HG02852 (cell line): ENCODE measurements around the gene MAGEB17.
A peak's percentile ranks its signal among the peaks of the same experiment; 100 is the strongest.
"Not testable (repeated sequence)": the region's sequence is repeated elsewhere in the genome, so short reads cannot be mapped to it uniquely, and the experiment has no call there.

Experiments used
- ATAC-seq: cut with Tn5 transposase; IDR thresholded peaks from one replicate; pipeline ENCODE4 v1.9.1; 2021; ENCODE audit warnings: mild to moderate bottlenecking, moderate library complexity; ENCODE audit not compliant: unreplicated experiment

Gene MAGEB17

DNA sequence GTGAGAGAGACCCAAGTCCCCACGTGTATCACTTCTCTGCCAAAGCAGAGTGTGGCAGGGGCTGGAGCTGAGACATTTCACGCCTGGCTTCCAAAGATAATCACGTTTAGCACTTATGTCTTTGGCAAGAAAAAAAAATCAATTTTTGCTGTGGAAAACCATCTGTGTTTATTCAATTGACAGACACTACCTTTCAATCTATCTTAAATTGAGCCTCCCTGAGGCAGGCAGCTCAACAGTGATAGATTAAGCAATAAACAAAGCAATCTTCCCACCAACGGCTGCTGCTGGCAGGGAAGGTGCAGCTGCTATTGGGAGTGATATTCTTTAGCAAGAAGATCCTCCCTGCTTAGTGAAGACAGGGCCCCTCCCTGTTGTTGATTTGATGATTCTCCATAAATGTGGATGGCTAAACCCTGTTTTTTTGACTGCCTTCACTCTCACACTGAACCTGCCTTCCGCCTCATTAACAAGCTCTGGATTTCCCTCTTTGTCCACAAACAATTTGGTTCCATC, 11.6 kb upstream of the MAGEB17 start:
- no peak for ATAC-seq

DNA sequence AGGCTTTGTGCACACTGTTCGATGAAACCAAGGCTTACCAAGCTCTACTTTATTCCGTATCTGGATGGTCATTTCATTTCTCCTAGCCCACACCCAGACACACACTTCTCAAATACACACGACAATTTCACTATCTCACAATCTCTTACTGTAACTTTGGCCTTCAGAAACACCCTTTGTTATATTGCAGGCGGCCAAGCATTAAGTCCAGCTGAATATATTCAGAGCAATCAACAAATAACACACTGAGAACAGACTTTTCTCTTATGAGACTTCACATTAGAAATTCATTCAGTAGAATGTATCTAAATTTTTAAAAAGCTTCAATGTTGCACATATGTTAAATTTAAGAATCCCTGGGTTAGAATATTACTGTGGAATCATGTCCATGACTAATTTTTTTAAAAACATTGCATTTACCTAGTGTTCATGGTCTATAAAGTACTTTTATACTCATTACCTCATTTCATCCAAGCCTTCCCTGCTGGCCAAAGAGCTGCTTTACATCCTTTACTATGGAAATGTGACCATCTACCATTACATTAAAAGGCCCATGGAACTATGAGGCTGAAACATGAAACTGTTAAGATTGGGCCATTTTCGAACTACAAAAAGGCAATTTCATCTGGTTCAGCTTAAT, 10.5 kb upstream of the MAGEB17 start:
- ATAC-seq, result no peak

DNA sequence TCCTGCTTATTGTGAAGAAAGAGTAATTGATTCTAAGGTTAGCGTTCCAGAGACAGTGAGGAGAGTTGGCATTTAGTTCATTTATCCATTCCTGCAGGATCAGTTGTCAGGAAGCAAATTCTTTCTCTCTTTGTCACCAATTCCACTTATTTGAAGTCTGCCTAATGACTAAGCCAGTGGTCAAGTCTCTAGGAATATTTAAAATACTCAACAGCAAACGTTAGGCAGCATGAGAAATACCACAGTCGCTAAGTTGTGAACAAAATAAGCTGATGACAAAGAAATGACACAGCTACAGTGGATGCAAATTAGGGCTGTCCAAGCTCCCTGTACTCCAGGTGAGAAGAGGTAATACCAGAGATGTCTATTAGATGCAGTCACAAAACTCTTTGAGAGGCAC, 6.6 kb upstream of the MAGEB17 start:
- no peak for ATAC-seq

DNA sequence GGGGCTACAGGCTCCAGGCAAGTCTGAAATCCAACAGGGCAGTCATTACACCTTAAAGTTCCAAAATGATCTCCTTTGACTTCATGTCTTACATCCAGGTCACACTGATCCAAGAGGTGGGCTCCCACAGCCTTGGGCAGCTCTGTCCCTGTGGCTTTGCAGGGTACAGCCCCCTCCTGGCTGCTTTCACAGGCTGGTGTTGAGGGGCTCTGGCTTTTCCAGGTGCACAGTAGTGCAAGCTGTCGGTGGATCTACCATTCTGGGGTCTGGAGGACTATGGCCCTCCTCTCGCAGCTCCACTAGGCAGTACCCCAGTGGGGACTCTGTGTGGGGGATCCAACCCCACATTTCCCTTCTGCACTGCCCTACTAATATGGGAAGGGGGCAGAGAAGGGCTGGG, 6.1 kb upstream of the MAGEB17 start:
- ATAC-seq, result not testable (repeated sequence)

DNA sequence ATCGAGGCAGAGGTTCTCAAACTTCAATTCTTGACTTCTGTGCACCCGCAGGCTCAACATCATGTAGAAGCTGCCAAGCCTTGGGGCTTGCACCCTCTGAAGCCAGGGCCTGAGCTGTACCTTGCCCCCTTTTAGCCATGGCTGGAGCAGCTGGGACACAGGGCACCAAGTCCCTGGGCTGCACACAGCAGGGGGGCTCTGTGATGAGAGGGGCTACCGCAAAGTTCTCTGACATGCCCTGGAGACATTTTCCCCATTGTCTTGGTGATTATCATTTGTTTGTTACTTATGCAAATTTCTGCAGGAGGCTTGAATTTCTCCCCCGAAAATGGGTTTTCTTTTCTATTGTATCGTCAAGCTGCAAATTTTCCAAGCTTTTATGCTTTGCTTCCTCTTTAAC, 4.9 kb upstream of the MAGEB17 start:
- ATAC-seq, result no peak

DNA sequence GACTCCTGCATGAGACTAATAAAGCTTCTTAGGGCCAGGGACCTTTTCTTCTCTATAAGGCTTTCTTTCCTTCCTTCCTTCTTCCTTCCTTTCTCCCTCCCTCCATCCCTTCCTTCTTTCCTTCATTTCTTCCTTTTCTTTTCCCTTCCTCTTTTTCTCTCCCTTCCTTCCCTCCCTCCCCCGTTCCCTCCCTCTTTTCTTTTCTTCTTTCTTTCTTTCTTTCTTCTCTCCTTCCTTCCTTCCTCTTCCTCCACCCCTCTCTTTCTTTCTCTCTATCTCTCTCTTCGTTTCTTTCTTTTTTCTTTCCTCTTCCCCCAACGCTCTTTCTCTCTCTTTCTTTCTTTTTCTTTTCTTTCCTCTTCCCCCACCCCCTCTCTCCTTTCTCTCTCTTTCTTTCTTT, 2.5 kb upstream of the MAGEB17 start:
- ATAC-seq, result no peak

GRCh38 chrX:16171039-16171438, 3.8 kb downstream of the MAGEB17 start:
- no peak for ATAC-seq

DNA sequence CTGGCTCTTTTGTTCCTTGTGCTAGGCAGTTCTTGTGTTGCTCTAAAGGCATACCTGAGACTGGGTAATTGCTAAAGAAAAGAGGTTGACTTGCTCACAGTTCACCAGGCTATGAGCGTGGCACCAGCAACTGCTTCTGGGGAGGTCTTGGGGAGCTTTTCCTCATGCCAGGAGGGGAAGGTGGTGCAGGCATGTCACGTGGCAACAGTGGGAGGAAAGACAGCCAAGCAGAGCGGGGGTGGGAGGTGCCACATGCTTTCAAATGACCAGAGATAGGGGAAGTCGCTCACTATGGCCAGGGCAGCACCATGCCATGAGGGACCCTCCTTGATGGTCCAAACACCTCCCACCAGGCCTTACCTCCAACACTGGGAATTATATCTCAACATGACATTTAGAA, 4.7 kb downstream of the MAGEB17 start:
- ATAC-seq, result no peak

DNA sequence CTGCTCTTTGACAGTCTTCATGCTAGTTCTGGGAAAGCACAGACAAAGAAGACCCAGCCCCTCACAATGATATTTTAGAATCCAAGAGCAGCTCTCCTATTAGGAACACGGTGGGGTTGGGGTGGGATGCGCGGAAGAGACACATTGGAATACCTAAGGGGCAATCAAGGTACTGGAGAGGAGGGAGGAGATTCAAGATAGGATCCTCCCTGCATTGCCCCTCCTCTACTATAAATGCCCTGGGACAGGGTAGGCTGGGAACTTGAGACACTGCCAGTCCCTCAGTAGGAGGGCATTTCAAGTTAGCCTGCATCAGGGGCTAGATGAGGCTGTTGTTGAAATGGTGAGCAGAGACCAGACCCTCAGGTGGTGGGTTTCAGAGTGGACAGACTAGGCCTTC, 5.1 kb downstream of the MAGEB17 start:
- ATAC-seq, result no peak

DNA sequence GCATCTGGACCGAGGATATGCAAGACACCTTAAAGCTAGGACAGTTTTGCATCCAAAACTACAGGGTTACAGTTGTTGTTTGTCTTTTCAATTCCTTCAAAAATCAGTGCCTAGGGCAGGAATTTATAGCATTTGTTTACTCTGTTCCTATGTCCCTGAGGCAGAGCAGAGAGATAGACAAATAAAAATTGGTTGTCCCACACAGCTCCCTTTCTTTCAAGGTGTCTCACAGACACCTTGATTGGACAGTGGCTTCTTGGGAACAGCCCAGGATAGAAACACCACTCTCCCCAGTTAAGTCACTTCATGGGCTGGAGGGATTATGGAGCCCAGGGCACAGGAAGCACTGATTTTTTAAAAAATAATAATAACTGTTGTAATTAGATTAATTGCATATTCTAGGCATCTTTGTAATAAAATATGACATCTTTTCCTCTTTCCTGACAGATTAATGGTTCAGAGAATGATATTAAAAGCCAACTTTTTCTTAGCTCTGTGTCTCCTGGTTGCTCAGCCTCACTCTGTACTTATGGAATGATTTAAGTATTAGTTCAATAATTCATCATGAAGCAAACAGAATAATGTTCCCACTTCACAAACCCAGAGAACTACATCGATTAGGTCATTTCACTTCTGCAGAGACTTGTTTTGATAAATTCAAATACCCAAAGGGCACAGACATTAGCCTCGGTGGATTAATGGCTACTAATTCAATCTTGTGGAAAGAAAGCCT, 8.2 kb downstream of the MAGEB17 start:
- ATAC-seq, result no peak

- ATAC-seq, result no peak
Measured at GRCh38 chrX:16177260-16177659, 10.0 kb downstream of the MAGEB17 start.

DNA sequence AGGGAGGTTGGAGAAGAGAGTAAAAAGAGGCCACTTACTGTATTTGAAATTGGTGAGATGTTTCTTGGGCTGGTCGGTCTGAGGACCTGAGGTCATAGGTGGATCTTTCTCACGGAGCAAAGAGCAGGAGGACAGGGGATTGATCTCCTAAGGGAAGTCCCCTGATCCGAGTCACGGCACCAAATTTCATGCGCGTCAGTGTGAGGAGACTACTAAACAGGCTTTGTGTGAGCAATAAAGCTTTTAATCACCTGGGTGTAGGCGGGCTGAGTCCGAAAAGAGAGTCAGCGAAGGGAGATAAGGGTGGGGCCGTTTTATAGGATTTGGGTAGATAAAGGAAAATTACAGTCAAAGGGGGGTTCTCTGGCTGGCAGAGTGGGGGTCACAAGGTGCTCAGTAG, 16.6 kb downstream of the MAGEB17 start:
- ATAC-seq, result not testable (repeated sequence)

DNA sequence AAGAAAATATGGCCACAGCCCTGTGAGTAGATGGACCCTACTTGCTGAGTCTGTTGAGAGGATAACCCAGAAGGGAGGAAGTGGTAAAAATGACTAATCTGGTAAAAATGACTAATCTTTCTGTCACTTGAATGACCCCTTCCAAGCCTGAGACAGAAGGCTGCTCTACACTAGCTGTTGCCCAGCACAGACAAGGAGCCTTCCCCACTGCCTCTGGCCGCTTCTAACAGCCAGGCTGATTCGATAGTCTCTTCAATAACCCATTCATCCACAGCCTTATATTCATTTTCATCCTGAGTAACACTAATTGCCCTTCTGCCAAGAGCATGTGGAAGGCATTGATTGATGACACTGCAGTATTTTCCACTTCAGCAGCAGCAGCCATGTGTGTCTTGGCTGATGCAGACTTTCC, 18.4 kb downstream of the MAGEB17 start:
- ATAC-seq, result peak; percentile 99

DNA sequence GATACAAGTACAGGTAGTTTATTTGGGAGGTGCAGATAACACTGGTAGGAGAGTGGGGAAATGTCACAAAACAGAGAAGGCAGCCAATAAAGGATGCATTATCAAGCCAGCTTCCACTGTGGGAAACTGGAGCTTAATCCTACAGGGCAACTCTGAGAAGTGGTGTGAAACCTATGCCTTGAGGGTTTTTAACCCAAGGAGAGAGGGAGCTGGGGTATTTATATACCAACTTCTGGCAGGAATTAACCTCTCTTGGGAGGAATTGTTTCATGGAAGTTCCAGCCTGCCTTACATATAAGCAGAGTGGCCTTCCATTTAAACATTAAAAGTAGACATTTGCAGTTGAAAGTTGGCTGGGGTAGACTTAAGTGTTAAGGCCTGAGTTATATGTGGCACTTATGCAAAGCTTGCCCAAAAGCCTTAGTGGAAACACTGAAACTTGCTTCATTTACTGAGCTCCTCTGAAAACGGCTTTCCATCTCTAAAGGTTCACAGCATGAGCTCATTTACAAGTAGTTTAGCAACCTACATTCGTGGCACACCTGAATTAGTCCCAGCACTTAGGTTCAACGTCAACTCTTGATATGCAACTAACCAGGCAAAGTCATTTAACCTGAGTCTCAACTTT, 19.2 kb downstream of the MAGEB17 start:
- no peak for ATAC-seq

- ATAC-seq, result no peak
Measured at GRCh38 chrX:16187024-16187760, 19.9 kb downstream of the MAGEB17 start.

GRCh38 chrX:16188687-16189086, 21.4 kb downstream of the MAGEB17 start:
- no peak for ATAC-seq

- ATAC-seq, result no peak
Measured at GRCh38 chrX:16191605-16192004, 24.3 kb downstream of the MAGEB17 start.

DNA sequence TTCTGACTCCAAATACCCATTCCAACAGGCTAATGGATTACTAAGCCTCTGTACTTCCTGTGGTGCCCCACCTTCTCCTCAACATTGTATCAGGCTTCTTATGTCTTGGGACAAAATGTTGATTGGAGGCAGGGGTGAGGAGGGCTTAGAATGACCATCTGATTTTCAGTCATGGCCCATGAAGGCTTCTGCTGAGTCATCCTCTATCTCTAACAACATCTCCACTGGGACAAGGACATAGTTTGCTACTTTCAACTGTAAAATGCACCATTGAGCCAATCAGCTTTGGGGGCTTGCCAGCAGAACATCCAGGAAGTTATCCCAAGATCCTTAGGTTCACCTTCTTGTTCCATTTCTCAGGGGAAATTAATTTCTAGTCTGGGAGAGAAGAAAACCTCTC, 29.5 kb downstream of the MAGEB17 start:
- ATAC-seq, result no peak

DNA sequence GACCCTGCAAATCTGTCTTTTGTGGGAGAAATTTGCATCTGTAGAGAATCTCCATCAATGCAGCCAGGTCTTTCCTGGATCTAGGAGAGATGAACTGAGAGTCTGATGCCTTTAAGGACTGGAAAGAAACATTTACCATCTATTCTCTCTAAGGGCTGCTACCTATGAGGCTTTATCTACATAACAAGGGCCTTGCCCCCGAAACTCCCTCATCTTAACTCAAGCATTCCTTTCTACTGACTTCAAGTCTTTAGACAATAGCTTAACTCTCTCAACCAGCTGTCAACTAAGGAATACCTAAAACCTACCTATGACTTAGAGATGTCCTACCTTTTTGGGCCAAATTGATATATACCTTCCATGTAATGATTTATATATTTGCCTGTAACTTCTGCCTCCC, 32.1 kb downstream of the MAGEB17 start:
- no peak for ATAC-seq

- no peak for ATAC-seq
Measured at GRCh38 chrX:16202943-16203342, 35.7 kb downstream of the MAGEB17 start.

DNA sequence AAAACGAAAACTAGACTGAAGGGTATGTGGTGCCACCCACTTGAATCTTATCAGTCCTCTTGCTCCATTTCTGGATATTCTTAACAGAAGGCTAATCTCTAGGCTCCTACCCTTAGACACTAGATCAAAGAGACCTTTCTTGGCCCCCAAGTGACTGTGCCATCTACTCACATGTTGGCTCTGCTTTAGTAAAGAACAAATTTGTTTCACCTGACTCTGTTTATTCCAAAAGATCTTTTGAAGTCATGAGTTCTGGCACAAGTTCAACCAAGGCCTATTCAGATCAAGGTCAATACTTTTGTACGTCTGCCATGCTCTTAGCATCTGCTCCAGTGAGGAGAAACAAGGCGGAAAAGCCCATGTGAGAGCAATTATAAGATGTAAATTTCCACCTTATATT, 37.3 kb downstream of the MAGEB17 start:
- ATAC-seq, result no peak
